ENCODE data around the gene RBM10. TPM values are rescaled to one million over a fixed set of nuclear protein-coding genes. Genes with fewer than 3 reads are reported as not detected.
A peak's percentile ranks its signal among the peaks of the same experiment; 100 is the strongest.

Gene RBM10
- total RNA-seq, 1 experiment from 2014 or later, result 32.5 TPM

GRCh38 chrX:47218280-47218919, 73.4 kb downstream of the RBM10 start, which contains the start of gene CDK16:
Gene CDK16, plus strand, starts transcription at chrX:47218681. Its CDS starts 4,877 bp downstream, at chrX:47223558.
- H3K27ac ChIP-seq (ENCODE audit: low read length), result peak within 1 kb of the TSS; percentile 70
- peak; percentile 93 for DNase-seq
- peak within 1 kb of the TSS; percentile 98 for H3K9ac ChIP-seq (ENCODE audit: low read length)
- H3K79me2 ChIP-seq (ENCODE audit: low read length), result peaks cover 42% of the 10 kb centered on the region
- H3K27me3 ChIP-seq (ENCODE audit: low read length), result no peaks in the 10 kb centered on the region
- no peaks in the 10 kb centered on the region for H3K9me2 ChIP-seq (replicated peaks; ENCODE audit: insufficient read depth, low read length)
- H3K36me3 ChIP-seq (ENCODE audit: insufficient read depth, low read length), result peaks cover 27% of the 10 kb centered on the region; the same call in 1 of the 2 replicates
- peak within 1 kb of the TSS; percentile 72 for H3K4me3 ChIP-seq (ENCODE audit: low read length)
- peak within 1 kb of the TSS; percentile 29; the same call in 1 of the 2 replicates for H2AFZ ChIP-seq (ENCODE audit: low read length)
- H4K20me1 ChIP-seq (ENCODE audit: insufficient read depth, low read depth, low read length), result peaks cover 50% of the 10 kb centered on the region
- no peaks in the 10 kb centered on the region for H3K9me3 ChIP-seq (ENCODE audit: low read length)
- H3K4me1 ChIP-seq (ENCODE audit: low read length), result peaks cover 39% of the 10 kb centered on the region
- peak within 1 kb of the TSS; percentile 78 for H3K4me2 ChIP-seq (ENCODE audit: low read depth, low read length, poor library complexity, severe bottlenecking)

DNA sequence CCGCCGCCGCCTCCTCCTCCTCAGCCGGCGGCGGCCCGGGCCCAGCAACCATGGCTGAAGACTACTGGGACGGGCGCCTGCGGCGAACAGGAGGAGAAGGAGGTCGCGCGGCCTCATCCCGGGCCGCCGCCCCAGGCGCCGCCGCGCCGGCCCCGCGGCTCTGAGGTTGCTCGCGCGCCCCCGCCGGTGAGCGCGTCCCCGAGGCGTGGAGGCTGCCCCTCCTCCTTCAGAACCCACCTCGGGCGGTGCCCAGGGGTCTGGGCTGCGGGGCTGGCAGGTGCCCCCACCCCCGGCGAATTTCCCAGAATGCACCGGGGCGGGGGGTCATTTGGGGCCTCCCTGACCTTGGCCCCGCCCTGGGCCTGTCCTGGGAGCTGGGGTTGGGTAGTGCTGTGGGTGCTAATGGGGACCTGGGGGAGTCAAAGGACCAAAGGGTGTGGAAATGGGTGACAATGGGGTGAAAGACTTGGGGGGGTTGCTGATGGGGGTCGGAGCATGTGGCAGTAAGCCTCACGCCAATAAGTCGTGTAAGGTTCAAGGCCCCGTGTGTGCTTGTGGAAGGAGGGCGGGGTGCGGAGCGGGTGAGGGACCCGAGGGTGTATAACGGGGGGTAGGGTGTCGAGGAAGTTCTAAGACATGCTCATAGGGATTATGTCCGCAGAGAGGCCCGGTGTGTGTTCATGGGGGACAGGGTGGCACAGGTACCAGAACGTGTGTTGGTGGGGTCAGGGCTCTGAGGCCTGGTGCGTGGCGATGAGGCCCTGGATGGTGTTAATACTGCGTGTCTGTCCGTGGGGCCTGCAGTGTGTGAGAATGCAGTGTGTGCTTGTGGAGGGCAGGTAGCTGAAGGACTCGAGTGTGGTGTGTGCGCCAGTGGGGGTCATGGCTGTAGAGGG, 74.1 kb downstream of the RBM10 start:
- DNase-seq, result peak; percentile 80
- peak overlapping the region; percentile 69 for H3K27ac ChIP-seq (ENCODE audit: low read length)
- H3K4me2 ChIP-seq (ENCODE audit: low read depth, low read length, poor library complexity, severe bottlenecking), result peak overlapping the region; percentile 66
- H3K9ac ChIP-seq (ENCODE audit: low read length), result peak overlapping the region; percentile 98
- H4K20me1 ChIP-seq (ENCODE audit: insufficient read depth, low read depth, low read length), result peaks cover 50% of the 10 kb centered on the region
- no peaks in the 10 kb centered on the region for H3K9me3 ChIP-seq (ENCODE audit: low read length)
- no peak overlapping the region; the same call in 1 of the 2 replicates for H2AFZ ChIP-seq (ENCODE audit: low read length)
- no peaks in the 10 kb centered on the region for H3K27me3 ChIP-seq (ENCODE audit: low read length)
- peaks cover 42% of the 10 kb centered on the region for H3K79me2 ChIP-seq (ENCODE audit: low read length)
- peaks cover 24% of the 10 kb centered on the region for H3K36me3 ChIP-seq (ENCODE audit: insufficient read depth, low read length)
- H3K9me2 ChIP-seq (replicated peaks; ENCODE audit: insufficient read depth, low read length), result no peaks in the 10 kb centered on the region
- H3K4me3 ChIP-seq (ENCODE audit: low read length), result peak overlapping the region; percentile 72
- H3K4me1 ChIP-seq (ENCODE audit: low read length), result peaks cover 39% of the 10 kb centered on the region

DNA sequence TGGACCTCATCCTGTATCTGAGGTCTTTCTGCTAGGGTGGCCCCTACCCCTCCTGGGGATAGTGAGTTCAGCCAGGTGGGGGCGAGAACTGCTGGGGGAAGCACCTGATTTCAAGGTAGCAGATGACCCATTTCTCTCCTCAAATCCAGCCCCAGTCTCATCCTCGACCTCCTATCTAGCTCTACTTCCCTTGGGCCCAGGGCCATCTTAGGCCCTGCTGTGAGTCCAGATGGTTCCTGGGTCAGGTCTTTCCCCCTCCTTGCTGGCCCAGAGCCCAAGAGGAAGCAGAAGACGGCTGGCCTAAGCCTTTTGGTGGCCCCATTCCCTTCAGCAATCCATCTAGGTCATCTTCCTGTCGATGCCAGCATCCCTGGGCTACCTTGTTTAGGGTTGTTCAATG, 76.7 kb downstream of the RBM10 start:
- Histone ChIP-seq H3K9ac (ENCODE audit: low read length) (no peak overlapping the region), H3K36me3 (ENCODE audit: insufficient read depth, low read length) (peaks cover 33% of the 10 kb centered on the region), H3K9me2 (replicated peaks; ENCODE audit: insufficient read depth, low read length) (no peaks in the 10 kb centered on the region), H3K9me3 (ENCODE audit: low read length) (no peaks in the 10 kb centered on the region), H3K79me2 (ENCODE audit: low read length) (peaks cover 42% of the 10 kb centered on the region), H2AFZ (ENCODE audit: low read length) (no peak overlapping the region), H3K4me2 (ENCODE audit: low read depth, low read length, poor library complexity, severe bottlenecking) (no peak overlapping the region), H4K20me1 (ENCODE audit: insufficient read depth, low read depth, low read length) (peaks cover 41% of the 10 kb centered on the region), H3K4me3 (ENCODE audit: low read length) (no peak overlapping the region), H3K27me3 (ENCODE audit: low read length) (no peaks in the 10 kb centered on the region), H3K27ac (ENCODE audit: low read length) (no peak overlapping the region), H3K4me1 (ENCODE audit: low read length) (peaks cover 31% of the 10 kb centered on the region)
- no peak for DNase-seq

- H3K27me3 ChIP-seq (ENCODE audit: low read length), result no peaks in the 10 kb centered on the region
- H3K4me3 ChIP-seq (ENCODE audit: low read length), result no peak overlapping the region
- no peak for DNase-seq
- H3K79me2 ChIP-seq (ENCODE audit: low read length), result peaks cover 42% of the 10 kb centered on the region
- no peaks in the 10 kb centered on the region for H3K9me3 ChIP-seq (ENCODE audit: low read length)
- peaks cover 40% of the 10 kb centered on the region for H3K36me3 ChIP-seq (ENCODE audit: insufficient read depth, low read length)
- peaks cover 41% of the 10 kb centered on the region for H4K20me1 ChIP-seq (ENCODE audit: insufficient read depth, low read depth, low read length)
- H3K4me1 ChIP-seq (ENCODE audit: low read length), result peaks cover 23% of the 10 kb centered on the region
- no peak overlapping the region for H3K27ac ChIP-seq (ENCODE audit: low read length)
- H3K9me2 ChIP-seq (replicated peaks; ENCODE audit: insufficient read depth, low read length), result no peaks in the 10 kb centered on the region
- H3K9ac ChIP-seq (ENCODE audit: low read length), result no peak overlapping the region
- no peak overlapping the region for H2AFZ ChIP-seq (ENCODE audit: low read length)
- no peak overlapping the region for H3K4me2 ChIP-seq (ENCODE audit: low read depth, low read length, poor library complexity, severe bottlenecking)
Measured at GRCh38 chrX:47222751-47223350, 77.8 kb downstream of the RBM10 start.

GRCh38 chrX:47223476-47224250, 78.6 kb downstream of the RBM10 start:
- Histone ChIP-seq H3K9me3 (ENCODE audit: low read length) (no peaks in the 10 kb centered on the region), H3K4me3 (ENCODE audit: low read length) (no peak overlapping the region), H4K20me1 (ENCODE audit: insufficient read depth, low read depth, low read length) (peaks cover 41% of the 10 kb centered on the region), H2AFZ (ENCODE audit: low read length) (no peak overlapping the region), H3K27me3 (ENCODE audit: low read length) (no peaks in the 10 kb centered on the region), H3K79me2 (ENCODE audit: low read length) (peaks cover 41% of the 10 kb centered on the region), H3K4me1 (ENCODE audit: low read length) (peaks cover 23% of the 10 kb centered on the region), H3K9me2 (replicated peaks; ENCODE audit: insufficient read depth, low read length) (no peaks in the 10 kb centered on the region), H3K9ac (ENCODE audit: low read length) (no peak overlapping the region), H3K4me2 (ENCODE audit: low read depth, low read length, poor library complexity, severe bottlenecking) (no peak overlapping the region), H3K27ac (ENCODE audit: low read length) (no peak overlapping the region), H3K36me3 (ENCODE audit: insufficient read depth, low read length) (peaks cover 47% of the 10 kb centered on the region)
- no peak for DNase-seq

DNA sequence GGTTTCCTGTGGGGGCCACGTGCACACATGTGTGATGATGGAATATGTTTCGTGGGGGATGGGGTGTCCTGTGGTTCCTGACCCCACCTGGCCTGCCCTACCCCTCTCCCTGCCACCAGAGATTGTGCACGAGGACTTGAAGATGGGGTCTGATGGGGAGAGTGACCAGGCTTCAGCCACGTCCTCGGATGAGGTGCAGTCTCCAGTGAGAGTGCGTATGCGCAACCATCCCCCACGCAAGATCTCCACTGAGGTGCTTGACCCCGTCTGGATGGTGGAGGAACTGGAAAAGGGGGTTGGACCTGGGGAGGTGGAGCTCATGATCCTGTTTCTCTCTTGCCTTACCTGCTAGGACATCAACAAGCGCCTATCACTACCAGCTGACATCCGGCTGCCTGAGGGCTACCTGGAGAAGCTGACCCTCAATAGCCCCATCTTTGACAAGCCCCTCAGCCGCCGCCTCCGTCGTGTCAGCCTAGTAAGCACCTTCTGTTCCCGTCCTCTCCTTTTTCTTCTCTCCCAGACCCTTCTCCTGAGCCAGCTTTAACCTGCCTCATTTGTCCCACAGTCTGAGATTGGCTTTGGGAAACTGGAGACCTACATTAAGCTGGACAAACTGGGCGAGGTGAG, 79.4 kb downstream of the RBM10 start:
- H3K4me2 ChIP-seq (ENCODE audit: low read depth, low read length, poor library complexity, severe bottlenecking), result no peak overlapping the region
- no peak overlapping the region for H3K9ac ChIP-seq (ENCODE audit: low read length)
- no peaks in the 10 kb centered on the region for H3K9me3 ChIP-seq (ENCODE audit: low read length)
- H3K4me3 ChIP-seq (ENCODE audit: low read length), result no peak overlapping the region
- peaks cover 37% of the 10 kb centered on the region for H4K20me1 ChIP-seq (ENCODE audit: insufficient read depth, low read depth, low read length)
- H3K27me3 ChIP-seq (ENCODE audit: low read length), result no peaks in the 10 kb centered on the region
- DNase-seq, result no peak
- H2AFZ ChIP-seq (ENCODE audit: low read length), result no peak overlapping the region
- H3K4me1 ChIP-seq (ENCODE audit: low read length), result peaks cover 23% of the 10 kb centered on the region
- no peak overlapping the region for H3K27ac ChIP-seq (ENCODE audit: low read length)
- no peaks in the 10 kb centered on the region for H3K9me2 ChIP-seq (replicated peaks; ENCODE audit: insufficient read depth, low read length)
- H3K36me3 ChIP-seq (ENCODE audit: insufficient read depth, low read length), result peaks cover 50% of the 10 kb centered on the region
- peaks cover 34% of the 10 kb centered on the region for H3K79me2 ChIP-seq (ENCODE audit: low read length)

DNA sequence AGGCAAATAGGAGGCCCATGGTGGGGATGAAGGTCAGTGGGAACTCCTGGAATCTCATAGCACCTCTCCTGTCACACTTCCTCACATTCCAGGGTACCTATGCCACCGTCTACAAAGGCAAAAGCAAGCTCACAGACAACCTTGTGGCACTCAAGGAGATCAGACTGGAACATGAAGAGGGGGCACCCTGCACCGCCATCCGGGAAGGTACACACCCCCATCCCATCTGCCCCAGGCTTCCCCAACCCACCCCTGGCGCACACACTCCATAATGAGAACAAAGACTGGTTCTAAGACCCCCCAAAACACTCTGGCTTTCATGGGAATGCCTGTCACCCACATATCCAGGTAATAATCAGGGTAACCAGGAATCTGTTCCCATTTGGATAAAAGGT, 79.9 kb downstream of the RBM10 start:
- H3K4me2 ChIP-seq (ENCODE audit: low read depth, low read length, poor library complexity, severe bottlenecking), result no peak overlapping the region
- peaks cover 50% of the 10 kb centered on the region for H3K36me3 ChIP-seq (ENCODE audit: insufficient read depth, low read length)
- peaks cover 32% of the 10 kb centered on the region for H4K20me1 ChIP-seq (ENCODE audit: insufficient read depth, low read depth, low read length)
- H3K27ac ChIP-seq (ENCODE audit: low read length), result no peak overlapping the region
- H3K79me2 ChIP-seq (ENCODE audit: low read length), result peaks cover 29% of the 10 kb centered on the region
- peaks cover 17% of the 10 kb centered on the region for H3K4me1 ChIP-seq (ENCODE audit: low read length)
- no peak overlapping the region for H2AFZ ChIP-seq (ENCODE audit: low read length)
- no peaks in the 10 kb centered on the region for H3K9me2 ChIP-seq (replicated peaks; ENCODE audit: insufficient read depth, low read length)
- no peaks in the 10 kb centered on the region for H3K9me3 ChIP-seq (ENCODE audit: low read length)
- H3K9ac ChIP-seq (ENCODE audit: low read length), result no peak overlapping the region
- H3K4me3 ChIP-seq (ENCODE audit: low read length), result no peak overlapping the region
- H3K27me3 ChIP-seq (ENCODE audit: low read length), result no peaks in the 10 kb centered on the region
- no peak for DNase-seq
